Activated naive CD8-positive, alpha-beta T cell treated with anti-CD3 and anti-CD28 coated beads, Interleukin-2, amount 50 U/mL, for 24 hours (primary cell): ENCODE results near the gene DHX32.

ENCODE experiments used
- ATAC-seq: fragments of 150-1000 bp; cut with Tn5 transposase; one replicate; pipeline ENCODE4 v1.10.0; 2021
- DNase-seq: peaks from one replicate; pipeline ENCODE4 v3.0.0; 2021
- H3K27ac Mint-ChIP-seq: one replicate; pipeline ENCODE4 v1.8.0; 2021; ENCODE audit warnings: mild to moderate bottlenecking, mixed read lengths
- H3K27me3 Mint-ChIP-seq: one replicate; pipeline ENCODE4 v1.8.0; 2021; ENCODE audit warnings: mixed read lengths
- H3K36me3 Mint-ChIP-seq: one replicate; pipeline ENCODE4 v1.8.0; 2021; ENCODE audit warnings: low read depth, mixed read lengths
- H3K4me1 Mint-ChIP-seq: one replicate; pipeline ENCODE4 v1.8.0; 2021; ENCODE audit warnings: mixed read lengths
- H3K4me3 Mint-ChIP-seq: one replicate; pipeline ENCODE4 v1.8.0; 2021; ENCODE audit warnings: mild to moderate bottlenecking, moderate library complexity, mixed read lengths
- H3K9me3 Mint-ChIP-seq: one replicate; pipeline ENCODE4 v1.8.0; 2021; ENCODE audit warnings: mixed read lengths

DHX32 gene

GRCh38 chr10:125792342-125793300 lies 88.5 kb downstream of the DHX32 start:
- peaks cover 14% of the 10 kb centered on the region for H3K36me3 Mint-ChIP-seq

DNA sequence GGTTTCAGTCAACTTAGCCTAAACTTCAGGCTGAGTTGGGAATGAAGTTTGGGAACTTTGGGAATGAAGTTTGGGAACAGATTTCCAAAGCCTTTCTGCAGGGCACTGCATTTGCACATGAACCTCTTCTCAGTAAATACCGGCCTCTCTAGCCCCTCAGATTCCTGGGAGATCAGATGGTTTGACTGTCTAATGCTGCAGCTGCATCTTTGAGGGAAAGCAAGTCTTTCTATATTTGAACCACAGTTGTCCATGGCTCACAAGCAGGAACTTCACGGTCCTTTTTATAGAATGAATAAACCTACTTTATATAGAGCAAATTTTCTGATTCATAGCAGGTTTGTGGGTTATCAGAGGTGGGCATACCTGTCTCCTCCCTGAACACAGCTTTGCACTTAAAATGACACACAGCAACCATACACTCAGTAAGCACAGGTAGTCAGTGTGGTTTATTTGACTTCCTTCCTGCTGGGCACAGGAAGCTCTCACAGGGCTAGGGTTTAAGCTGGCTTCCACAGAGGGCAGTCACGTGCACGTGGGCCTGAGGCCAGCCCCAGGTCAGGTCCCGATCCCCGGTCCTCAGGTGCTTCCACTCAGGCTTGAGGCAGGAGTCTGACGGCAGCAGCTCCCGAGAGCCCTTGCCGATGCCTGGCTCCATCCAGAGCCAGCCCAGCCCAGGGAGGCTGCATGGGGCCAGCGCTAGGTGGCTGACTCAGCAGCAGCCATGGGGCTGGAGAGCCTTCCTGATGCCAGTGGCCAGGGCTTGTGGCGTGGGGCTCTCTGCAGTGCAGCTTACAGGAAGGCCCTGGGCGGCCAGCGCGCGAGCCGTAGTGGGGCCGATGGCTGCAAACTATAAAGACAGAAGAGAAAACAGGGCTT lies 92.7 kb downstream of the DHX32 start:
- Mint-ChIP-seq H3K9me3 (no peaks in the 10 kb centered on the region), H3K27ac (no peak overlapping the region), H3K4me3 (no peak overlapping the region), H3K4me1 (peaks cover 20% of the 10 kb centered on the region), H3K27me3 (no peaks in the 10 kb centered on the region), H3K36me3 (peaks cover 11% of the 10 kb centered on the region)
- no peak for DNase-seq
- ATAC-seq, result peak; percentile 22

More at GRCh38 chr10:125792342-125793300, 88.5 kb downstream of the DHX32 start:
- no peak for ATAC-seq
- Mint-ChIP-seq H3K27me3 (no peaks in the 10 kb centered on the region), H3K9me3 (no peaks in the 10 kb centered on the region), H3K4me1 (peaks cover 14% of the 10 kb centered on the region), H3K4me3 (no peak overlapping the region), H3K27ac (no peak overlapping the region)
- no peak for DNase-seq
